Activated CD4-positive, alpha-beta T cell treated with anti-CD3 and anti-CD28 coated beads, Interleukin-2, amount 50 U/mL, for 24 hours (primary cell): ENCODE data around the gene PCSK7.
"Not testable (repeated sequence)": the region's sequence is repeated elsewhere in the genome, so short reads cannot be mapped to it uniquely, and the experiment has no call there.

ENCODE experiments used
- DNase-seq, 2 donors: peaks; one replicate each; pipeline ENCODE4 v3.0.0-alpha.2; 2020; ENCODE audit warnings: low read depth in 1 of 2, low spot score in 1 of 2

Gene PCSK7

DNA sequence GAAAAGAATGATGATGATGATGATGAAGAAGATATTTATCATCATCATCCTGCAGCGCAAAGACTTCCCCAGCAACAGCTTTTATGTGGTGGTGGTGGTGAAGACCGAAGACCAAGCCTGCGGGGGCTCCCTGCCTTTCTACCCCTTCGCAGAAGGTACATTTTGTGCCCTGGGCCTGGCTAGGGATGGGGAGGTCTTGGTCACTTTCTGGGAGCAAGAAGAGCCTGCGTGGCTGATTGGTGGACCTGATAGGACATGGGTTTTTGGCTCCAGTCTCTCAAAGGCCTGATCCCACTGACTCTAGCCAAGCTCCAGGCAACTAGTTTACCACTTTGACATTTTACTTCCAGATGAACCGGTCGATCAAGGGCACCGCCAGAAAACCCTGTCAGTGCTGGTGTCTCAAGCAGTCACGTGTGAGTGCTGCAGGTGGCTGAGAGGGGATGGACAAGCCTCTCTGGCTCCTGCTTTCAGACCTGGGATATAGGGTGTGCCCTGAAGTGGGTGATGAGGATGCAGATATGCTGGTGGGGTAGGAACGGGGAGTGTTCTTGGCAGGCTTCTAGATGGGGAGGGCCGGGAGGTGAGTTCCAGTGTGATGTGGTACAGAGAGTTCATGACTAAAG, 48.0 kb downstream of the PCSK7 start:
- DNase-seq = no peak

GRCh38 chr11:117183178-117183577, 48.7 kb downstream of the PCSK7 start:
- not testable (repeated sequence) for DNase-seq

DNA sequence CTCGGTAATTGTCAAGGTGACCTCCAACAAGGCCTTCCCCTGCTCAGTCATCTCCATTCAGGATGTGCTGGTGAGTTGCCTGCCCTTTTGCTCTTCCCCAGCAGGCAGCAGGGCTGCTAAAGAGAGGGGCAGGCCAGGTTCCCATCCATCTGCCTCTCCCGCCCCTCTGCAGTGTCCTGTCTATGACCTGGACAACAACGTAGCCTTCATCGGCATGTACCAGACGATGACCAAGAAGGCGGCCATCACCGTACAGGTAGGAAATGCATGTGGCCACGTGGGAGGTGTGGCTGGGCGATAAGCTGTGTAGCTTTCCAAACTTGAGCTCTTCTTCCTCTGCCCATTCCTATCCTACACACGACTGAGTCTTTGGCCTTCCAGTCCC, 49.3 kb downstream of the PCSK7 start:
- DNase-seq = no peak

- DNase-seq = no peak
Measured at GRCh38 chr11:117181586-117182550, 50.0 kb downstream of the PCSK7 start.

- DNase-seq = peak in 1 of 2 donors; percentile 30
Measured at GRCh38 chr11:117180661-117181585, 51.0 kb downstream of the PCSK7 start.

DNA sequence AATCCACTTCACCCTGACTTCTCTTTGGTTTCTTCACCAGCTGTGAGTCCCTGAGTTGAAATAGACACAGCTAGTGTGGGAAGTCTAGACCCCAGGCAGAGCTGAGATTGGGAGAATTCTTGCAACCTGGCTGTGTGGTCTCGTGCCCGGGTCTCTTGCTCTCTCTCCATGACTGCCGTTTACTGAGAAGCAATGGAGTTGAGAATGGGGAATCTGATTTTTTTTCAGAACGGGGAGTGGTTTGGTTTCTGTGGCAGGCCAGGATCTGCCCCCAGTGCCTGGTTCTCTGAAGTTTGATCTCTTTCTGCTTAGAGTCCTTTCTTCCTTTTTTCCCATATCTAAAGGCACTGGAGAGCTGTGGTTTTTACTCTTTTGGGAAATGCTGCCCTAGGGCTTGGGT, 51.9 kb downstream of the PCSK7 start:
- DNase-seq = no peak

DNA sequence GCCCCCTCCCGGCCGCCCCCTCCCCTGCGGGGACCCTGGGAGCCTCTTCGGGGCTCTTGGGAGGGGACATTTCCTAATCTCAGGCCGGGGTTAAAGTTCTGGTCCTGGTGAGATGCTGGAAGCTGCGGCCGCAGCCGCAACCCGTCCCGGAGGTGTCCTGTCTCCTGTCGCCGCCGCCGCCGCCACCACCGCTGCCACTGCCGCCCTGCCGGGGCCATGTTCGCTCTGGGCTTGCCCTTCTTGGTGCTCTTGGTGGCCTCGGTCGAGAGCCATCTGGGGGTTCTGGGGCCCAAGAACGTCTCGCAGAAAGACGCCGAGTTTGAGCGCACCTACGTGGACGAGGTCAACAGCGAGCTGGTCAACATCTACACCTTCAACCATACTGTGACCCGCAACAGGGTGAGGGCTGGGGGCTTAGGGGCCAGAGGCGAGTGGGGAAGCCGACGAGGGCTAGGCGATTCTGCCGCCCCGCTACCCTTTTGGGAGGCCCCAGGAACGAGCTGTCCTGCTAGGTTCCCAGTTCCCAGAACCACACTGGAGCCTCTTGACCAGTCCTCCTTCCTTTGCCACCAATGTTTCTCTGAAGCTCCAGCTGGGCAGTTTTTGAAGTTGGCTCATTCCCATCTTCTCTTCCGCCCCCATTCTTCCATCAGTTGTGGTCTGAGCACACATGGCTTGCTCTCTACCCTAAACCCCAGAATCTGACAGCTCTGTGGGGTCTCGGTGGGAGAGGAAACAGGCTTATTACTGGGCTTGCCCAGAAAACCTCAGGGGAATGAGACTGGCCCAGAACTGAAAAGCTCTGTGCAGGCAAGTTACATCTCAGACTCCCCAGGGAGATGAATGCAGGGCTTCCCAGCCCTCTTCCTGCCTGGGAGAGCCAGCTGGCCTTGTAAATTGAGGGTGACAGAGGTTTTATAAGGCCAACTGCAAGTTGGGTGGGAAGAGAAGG, 52.5 kb downstream of the PCSK7 start:
- peak in 1 of 2 donors; percentile 21 for DNase-seq

- DNase-seq = peak; percentile 70 to 79
Measured at GRCh38 chr11:117178210-117179034, 53.5 kb downstream of the PCSK7 start, which contains the start of gene SIDT2. TSS of gene SIDT2 (plus strand) at chr11:117178743. CDS start at chr11:117179264, 521 bp downstream.

GRCh38 chr11:117177534-117178209, 54.2 kb downstream of the PCSK7 start:
- no peak for DNase-seq

- DNase-seq = no peak
Measured at GRCh38 chr11:117176186-117176585, 55.7 kb downstream of the PCSK7 start.

DNA sequence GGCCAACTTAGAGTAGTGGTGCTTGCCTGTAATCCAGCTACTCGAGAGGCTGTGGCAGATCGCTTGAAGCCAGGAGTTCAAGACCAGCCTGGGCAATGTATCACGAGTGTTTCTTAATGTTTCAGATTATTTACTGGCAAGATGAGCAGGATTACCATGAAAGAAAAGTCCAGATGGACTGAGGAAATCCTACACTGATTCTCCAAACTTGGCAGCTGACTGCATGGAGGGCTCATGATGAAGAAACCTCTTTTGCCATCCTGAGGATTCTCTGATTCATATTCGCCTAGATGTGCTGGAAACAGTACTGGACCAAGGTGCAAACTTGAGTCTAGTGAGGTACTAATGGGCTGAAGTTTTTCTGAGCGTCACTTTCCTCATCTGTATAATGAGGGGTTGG, 56.1 kb downstream of the PCSK7 start:
- DNase-seq = no peak

DNA sequence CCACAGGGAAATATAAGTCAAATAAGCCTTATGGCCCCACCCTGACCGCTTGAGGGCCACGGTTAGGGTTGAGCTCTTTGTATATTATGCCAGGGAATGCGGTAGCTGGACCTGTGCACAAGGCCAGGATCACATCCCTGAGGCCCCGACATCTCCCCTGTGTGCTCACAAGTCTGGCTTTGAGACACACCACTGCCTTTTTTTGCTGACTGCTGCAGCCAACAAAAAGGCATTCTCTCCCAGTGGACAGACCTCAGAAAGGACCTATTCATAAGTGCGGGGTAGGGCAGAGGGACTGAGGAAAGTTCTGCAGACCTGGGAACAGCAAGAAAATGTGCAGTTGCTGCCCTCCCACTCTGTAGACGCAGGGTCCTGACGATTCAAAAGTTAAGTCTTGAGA, 56.8 kb downstream of the PCSK7 start:
- DNase-seq = no peak

DNA sequence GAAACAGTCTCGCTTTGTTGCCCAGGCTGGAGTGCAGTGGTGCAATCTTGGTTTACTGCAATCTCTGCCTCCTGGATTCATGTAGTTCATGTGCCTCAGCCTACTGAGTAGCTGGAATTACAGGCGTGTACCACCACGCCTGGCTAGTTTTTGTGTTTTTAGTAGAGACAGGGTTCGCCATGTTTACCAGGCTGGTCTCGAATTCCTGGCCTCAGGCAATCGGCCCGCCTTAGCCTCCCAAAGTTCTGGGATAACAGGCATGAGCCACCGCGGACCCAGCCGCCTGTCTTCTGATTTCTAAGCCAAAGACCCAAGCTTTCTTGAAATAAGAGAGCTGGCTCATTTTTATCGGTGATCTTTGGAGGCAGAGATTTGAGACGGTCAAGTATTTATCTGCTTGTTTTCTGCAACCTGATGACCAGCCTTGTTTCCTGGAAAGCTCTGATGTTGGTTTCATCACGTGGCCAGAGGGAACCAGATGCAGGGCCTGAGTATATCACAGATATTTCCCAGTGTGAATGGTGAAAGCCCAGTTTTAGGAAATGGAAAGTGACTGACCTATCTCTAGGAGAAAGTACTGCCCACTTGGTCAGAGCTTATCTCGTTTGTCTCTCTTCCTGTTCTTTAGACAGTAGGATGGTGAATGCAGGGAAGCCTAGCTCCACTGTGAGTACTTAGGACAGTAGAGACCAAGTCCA, 59.0 kb downstream of the PCSK7 start:
- no peak for DNase-seq

DNA sequence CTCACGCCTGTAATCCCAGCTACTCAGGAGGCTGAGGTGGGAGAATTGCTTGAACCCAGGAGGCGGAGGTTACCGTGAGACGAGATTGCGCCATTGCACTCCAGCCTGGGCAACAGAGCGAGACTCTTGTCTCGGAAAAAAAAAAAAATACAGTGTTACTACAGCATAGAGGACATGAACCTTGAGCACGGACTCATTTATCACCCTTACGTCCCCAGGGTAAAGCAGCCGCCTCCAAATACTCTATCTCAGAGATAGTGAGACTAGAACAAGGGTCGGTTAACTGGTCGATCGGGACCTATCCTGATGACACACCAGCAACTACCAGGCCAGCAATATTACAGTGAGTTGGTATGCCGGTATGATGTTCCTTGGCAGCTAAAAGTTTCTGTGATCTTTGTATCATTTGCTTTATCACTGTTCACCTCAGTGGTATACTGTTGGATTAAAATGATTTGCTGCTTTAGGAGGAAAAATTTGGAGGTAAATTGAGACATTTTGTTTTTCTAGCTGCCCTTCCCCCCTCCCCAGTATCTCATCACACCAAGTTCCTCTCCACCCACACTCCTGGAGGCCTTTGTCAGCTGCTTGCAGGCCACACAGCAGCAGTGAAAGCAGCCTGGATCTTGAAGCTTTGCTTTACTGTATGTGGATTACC, 60.3 kb downstream of the PCSK7 start:
- no peak for DNase-seq

DNA sequence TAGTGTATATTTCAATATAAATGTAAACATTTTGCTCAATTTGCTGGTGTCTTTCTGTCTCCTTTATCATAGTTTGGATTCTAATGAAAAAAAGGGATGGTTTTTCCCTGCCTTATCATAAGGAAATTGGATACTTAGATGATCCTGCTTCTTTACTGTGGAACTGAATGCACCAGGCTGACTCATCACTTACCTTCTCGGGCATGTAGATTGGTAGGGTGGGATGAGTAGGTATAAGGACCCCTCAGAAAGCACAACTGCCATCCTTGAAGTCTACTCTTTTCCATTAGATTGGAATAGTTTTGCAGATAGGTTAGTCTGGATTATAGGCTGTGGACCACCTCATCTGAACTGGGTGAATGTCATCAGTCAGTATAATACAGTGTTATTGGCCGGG, 60.9 kb downstream of the PCSK7 start:
- no peak for DNase-seq

GRCh38 chr11:117170210-117170609, 61.7 kb downstream of the PCSK7 start:
- no peak for DNase-seq

GRCh38 chr11:117169736-117170135, 62.1 kb downstream of the PCSK7 start:
- DNase-seq = no peak

GRCh38 chr11:117166491-117166890, 65.4 kb downstream of the PCSK7 start:
- no peak for DNase-seq
